Liver (tissue), 9 donors: ENCODE measurements around the gene RHOV. TPM values are rescaled to one million over a fixed set of nuclear protein-coding genes. Genes with fewer than 3 reads are reported as not detected.

Experiments used
- DNase-seq: peaks from one replicate; pipeline ENCODE4 v3.0.0-alpha.2; 2017; ENCODE audit warnings: low spot score
- H3K27ac ChIP-seq, 2 donors: one replicate each; pipeline ENCODE4 v1.7.0; 2013; ENCODE audit warnings: inconsistent platforms in 2 of 2, low read length in 2 of 2, control low read depth in 1 of 2, low read depth in 1 of 2, mild to moderate bottlenecking in 1 of 2
- H3K27me3 ChIP-seq, 4 donors: one replicate each; pipeline versions ENCODE4 v1.6.1 to v1.7.0; 2013; ENCODE audit warnings: low read length in 3 of 4, inconsistent platforms in 1 of 4, mild to moderate bottlenecking in 1 of 4, moderate library complexity in 1 of 4; ENCODE audit not compliant: control insufficient read depth in 4 of 4, insufficient read depth in 4 of 4
- H3K36me3 ChIP-seq, 4 donors: one replicate each; pipeline versions ENCODE4 v1.6.1 to v1.7.0; 2013; ENCODE audit warnings: low read length in 3 of 4, mild to moderate bottlenecking in 3 of 4, low read depth in 1 of 4, moderate library complexity in 1 of 4; ENCODE audit not compliant: control insufficient read depth in 4 of 4, insufficient read depth in 3 of 4
- H3K4me1 ChIP-seq, 4 donors: one replicate each; pipeline versions ENCODE4 v1.6.1 to v1.7.0; 2013; ENCODE audit warnings: low read length in 3 of 4, mild to moderate bottlenecking in 3 of 4, moderate library complexity in 1 of 4; ENCODE audit not compliant: control insufficient read depth in 4 of 4, insufficient read depth in 4 of 4
- H3K4me3 ChIP-seq, 3 donors: one replicate each; pipeline versions ENCODE4 v1.6.1 to v1.7.0; 2013; ENCODE audit warnings: low read length in 3 of 3, control low read depth in 1 of 3, low read depth in 1 of 3, mild to moderate bottlenecking in 1 of 3
- H3K9ac ChIP-seq, 2 donors: one replicate each; pipeline ENCODE4 v1.7.0; 2013; ENCODE audit warnings: low read length in 2 of 2, mild to moderate bottlenecking in 2 of 2, moderate library complexity in 2 of 2, control low read depth in 1 of 2, low read depth in 1 of 2
- H3K9me3 ChIP-seq, 4 donors: one replicate each; pipeline versions ENCODE4 v1.6.1 to v1.7.0; 2013; ENCODE audit warnings: low read length in 3 of 4; ENCODE audit not compliant: control insufficient read depth in 4 of 4
- CTCF ChIP-seq: fragments of 150-350 bp; IDR thresholded peaks from 2 replicates; pipeline ENCODE4 v1.5.1; 2017; ENCODE audit warnings: improper control_type of control experiment, low read depth, low read length; ENCODE audit not compliant: missing input control
- EGR1 ChIP-seq, 2 donors: IDR thresholded peaks; 2 replicates each; pipeline ENCODE4 v1.6.1; 2016 to 2018; ENCODE audit warnings: antibody characterized with exemption in 2 of 2, low read depth in 2 of 2
- FOXA1 ChIP-seq: IDR thresholded peaks from 2 replicates; pipeline ENCODE4 v1.6.1; 2016; ENCODE audit warnings: antibody characterized with exemption
- FOXA2 ChIP-seq: IDR thresholded peaks from 2 replicates; pipeline ENCODE4 v1.6.1; 2016; ENCODE audit warnings: antibody characterized with exemption
- GABPA ChIP-seq, 2 donors: IDR thresholded peaks in 1 of 2; conservative IDR thresholded peaks in 1 of 2; 2 replicates each; pipeline ENCODE4 v1.6.1; 2016; ENCODE audit warnings: antibody characterized with exemption in 2 of 2, mild to moderate bottlenecking in 1 of 2, moderate library complexity in 1 of 2
- HNF4A ChIP-seq, 2 donors: conservative IDR thresholded peaks; 2 replicates each; pipeline ENCODE4 v1.6.1; 2016; ENCODE audit warnings: antibody characterized with exemption in 2 of 2, mild to moderate bottlenecking in 2 of 2
- HNF4G ChIP-seq: IDR thresholded peaks from 2 replicates; pipeline ENCODE4 v1.6.1; 2016; ENCODE audit warnings: antibody characterized with exemption
- JUND ChIP-seq, 2 donors: IDR thresholded peaks; 2 replicates each; pipeline ENCODE4 v1.6.1; 2016; ENCODE audit warnings: antibody characterized with exemption in 2 of 2
- NR2F2 ChIP-seq: IDR thresholded peaks from 2 replicates; pipeline ENCODE4 v1.6.1; 2016; ENCODE audit warnings: antibody characterized with exemption
- RAD21 ChIP-seq, 2 donors: IDR thresholded peaks; 2 replicates each; pipeline ENCODE4 v1.6.1; 2016; ENCODE audit warnings: antibody characterized with exemption in 2 of 2, mild to moderate bottlenecking in 2 of 2
- RXRA ChIP-seq, 2 donors: IDR thresholded peaks; 2 replicates each; pipeline ENCODE4 v1.6.1; 2017 to 2018; ENCODE audit warnings: antibody characterized with exemption in 2 of 2, mild to moderate bottlenecking in 1 of 2
- SP1 ChIP-seq: IDR thresholded peaks from 2 replicates; pipeline ENCODE4 v1.6.1; 2018; ENCODE audit warnings: antibody characterized with exemption, mild to moderate bottlenecking
- TAF1 ChIP-seq: conservative IDR thresholded peaks from 2 replicates; pipeline ENCODE4 v1.6.1; 2016; ENCODE audit warnings: antibody characterized with exemption, mild to moderate bottlenecking
- YY1 ChIP-seq: IDR thresholded peaks from 2 replicates; pipeline ENCODE4 v1.6.1; 2016; ENCODE audit warnings: antibody characterized with exemption, mild to moderate bottlenecking
- WGBS: extraction: QIAGEN DNeasy Blood & Tissue Kit; methylation state at CpG from one replicate; pipeline ENCODE4 v1.1.7; 2013; 5-methylcytosine and 5-hydroxymethylcytosine counted together
- polyA plus RNA-seq, 2 donors: library from polyadenylated mRNA; stranded (reverse) in 1 of 2; unstranded in 1 of 2; fragments of 200-250 nt in 1 of 2; fragments of >200 nt in 1 of 2; fragmentation: Nextera tagmentation in 1 of 2; extraction: Ambion mirVana in 1 of 2; gene quantifications; one replicate each; pipeline versions ENCODE4 v1.2.1 to v1.2.3, GENCODE V29; 2013 to 2015
- total RNA-seq, 2 donors: library from RNA; depleted of rRNA; stranded (reverse); fragments of >200 nt; gene quantifications; one replicate each; pipeline ENCODE4 v1.2.3, GENCODE V29; 2014
- TF ChIP-seq, protein P1 (sequence below): IDR thresholded peaks from 2 replicates; pipeline ENCODE4 v1.6.1; 2016; ENCODE audit warnings: antibody characterized with exemption
- TF ChIP-seq, protein P2 (sequence below): IDR thresholded peaks from 2 replicates; pipeline ENCODE4 v1.6.1; 2016; ENCODE audit warnings: antibody characterized with exemption
- TF ChIP-seq, protein P3 (sequence below): IDR thresholded peaks from 2 replicates; pipeline ENCODE4 v1.6.1; 2016; ENCODE audit warnings: antibody characterized with exemption
- TF ChIP-seq, protein P4 (sequence below): IDR thresholded peaks from 2 replicates; pipeline ENCODE4 v1.6.1; 2016; ENCODE audit warnings: antibody characterized with exemption, mild to moderate bottlenecking
- donor health status: healthy.
- donor health status: healthy.
- donor health status: healthy.
- donor health status: healthy.
- donor health status: healthy.

The RHOV gene
- total and polyA plus RNA-seq, 4 donors, result 0.05 TPM; not detected in 3

DNA sequence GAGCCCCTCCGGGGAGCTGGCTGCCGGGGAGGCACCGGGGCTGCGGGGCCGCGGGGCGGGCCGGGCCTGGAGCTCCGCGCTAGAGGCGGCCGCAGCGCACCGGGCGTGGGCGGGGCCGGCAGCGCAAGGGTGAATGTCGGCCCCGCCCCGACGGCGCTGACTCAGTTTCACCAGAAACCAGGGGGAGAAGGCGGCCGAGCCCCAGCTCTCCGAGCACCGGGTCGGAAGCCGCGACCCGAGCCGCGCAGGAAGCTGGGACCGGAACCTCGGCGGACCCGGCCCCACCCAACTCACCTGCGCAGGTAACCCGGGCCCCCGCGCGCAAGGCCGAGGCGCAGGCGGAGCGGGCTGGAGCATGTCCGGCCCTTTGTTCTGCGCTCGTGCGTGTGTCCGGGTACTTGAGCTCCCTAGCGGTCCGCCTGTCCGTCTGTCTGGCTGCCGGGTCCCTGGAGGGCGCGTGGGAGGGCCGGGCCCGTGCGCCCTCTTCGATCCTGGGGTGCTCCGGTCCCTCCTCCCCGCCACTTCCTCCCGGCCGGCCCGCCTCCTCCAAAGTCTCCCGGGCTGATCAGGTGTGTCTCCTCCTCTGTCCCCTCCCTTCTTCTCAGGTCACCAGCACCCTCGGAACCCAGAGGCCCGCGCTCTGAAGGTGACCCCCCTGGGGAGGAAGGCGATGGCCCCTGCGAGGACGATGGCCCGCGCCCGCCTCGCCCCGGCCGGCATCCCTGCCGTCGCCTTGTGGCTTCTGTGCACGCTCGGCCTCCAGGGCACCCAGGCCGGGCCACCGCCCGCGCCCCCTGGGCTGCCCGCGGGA, 29.9 kb downstream of the RHOV start, which contains the start of gene SPINT1:
Gene SPINT1 (plus strand): TSS at position 164 of the 811 bp plus-strand sequence. CDS start 507 bp downstream, at position 671.
- H3K4me3 ChIP-seq, result peak within 1 kb of the TSS in 2 of 3 donors; percentile 1 to 46
- H3K4me1 ChIP-seq, result peaks cover 8 to 20% (median 10%) of the 10 kb centered on the region in 4 donors
- 3% methylated on average over 89 of the region's 89 CpGs for WGBS
- no peaks in the 10 kb centered on the region for H3K36me3 ChIP-seq
- no peaks in the 10 kb centered on the region for H3K9me3 ChIP-seq
- no peak within 1 kb of the TSS for H3K9ac ChIP-seq
- peaks cover 0 to 2% (median 1%) of the 10 kb centered on the region in 4 donors for H3K27me3 ChIP-seq
- TF ChIP-seq, protein P1, sequence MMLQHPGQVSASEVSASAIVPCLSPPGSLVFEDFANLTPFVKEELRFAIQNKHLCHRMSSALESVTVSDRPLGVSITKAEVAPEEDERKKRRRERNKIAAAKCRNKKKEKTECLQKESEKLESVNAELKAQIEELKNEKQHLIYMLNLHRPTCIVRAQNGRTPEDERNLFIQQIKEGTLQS, result no peak
- no peak for TF ChIP-seq EGR1 (IDR thresholded peaks at IDR 0.05; ENCODE audit: low read depth in 2 of 2)
- TF ChIP-seq, protein P2, sequence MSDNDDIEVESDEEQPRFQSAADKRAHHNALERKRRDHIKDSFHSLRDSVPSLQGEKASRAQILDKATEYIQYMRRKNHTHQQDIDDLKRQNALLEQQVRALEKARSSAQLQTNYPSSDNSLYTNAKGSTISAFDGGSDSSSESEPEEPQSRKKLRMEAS, result no peak
- no peak for TF ChIP-seq YY1
- TF ChIP-seq SP1, result no peak
- no peak for TF ChIP-seq FOXA2
- TF ChIP-seq, protein P3, sequence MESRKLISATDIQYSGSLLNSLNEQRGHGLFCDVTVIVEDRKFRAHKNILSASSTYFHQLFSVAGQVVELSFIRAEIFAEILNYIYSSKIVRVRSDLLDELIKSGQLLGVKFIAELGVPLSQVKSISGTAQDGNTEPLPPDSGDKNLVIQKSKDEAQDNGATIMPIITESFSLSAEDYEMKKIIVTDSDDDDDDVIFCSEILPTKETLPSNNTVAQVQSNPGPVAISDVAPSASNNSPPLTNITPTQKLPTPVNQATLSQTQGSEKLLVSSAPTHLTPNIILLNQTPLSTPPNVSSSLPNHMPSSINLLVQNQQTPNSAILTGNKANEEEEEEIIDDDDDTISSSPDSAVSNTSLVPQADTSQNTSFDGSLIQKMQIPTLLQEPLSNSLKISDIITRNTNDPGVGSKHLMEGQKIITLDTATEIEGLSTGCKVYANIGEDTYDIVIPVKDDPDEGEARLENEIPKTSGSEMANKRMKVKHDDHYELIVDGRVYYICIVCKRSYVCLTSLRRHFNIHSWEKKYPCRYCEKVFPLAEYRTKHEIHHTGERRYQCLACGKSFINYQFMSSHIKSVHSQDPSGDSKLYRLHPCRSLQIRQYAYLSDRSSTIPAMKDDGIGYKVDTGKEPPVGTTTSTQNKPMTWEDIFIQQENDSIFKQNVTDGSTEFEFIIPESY, result no peak
- TF ChIP-seq HNF4A (conservative IDR thresholded peaks at IDR 0.05), result no peak
- TF ChIP-seq JUND (IDR thresholded peaks at IDR 0.05), result no peak
- TF ChIP-seq, protein P4, sequence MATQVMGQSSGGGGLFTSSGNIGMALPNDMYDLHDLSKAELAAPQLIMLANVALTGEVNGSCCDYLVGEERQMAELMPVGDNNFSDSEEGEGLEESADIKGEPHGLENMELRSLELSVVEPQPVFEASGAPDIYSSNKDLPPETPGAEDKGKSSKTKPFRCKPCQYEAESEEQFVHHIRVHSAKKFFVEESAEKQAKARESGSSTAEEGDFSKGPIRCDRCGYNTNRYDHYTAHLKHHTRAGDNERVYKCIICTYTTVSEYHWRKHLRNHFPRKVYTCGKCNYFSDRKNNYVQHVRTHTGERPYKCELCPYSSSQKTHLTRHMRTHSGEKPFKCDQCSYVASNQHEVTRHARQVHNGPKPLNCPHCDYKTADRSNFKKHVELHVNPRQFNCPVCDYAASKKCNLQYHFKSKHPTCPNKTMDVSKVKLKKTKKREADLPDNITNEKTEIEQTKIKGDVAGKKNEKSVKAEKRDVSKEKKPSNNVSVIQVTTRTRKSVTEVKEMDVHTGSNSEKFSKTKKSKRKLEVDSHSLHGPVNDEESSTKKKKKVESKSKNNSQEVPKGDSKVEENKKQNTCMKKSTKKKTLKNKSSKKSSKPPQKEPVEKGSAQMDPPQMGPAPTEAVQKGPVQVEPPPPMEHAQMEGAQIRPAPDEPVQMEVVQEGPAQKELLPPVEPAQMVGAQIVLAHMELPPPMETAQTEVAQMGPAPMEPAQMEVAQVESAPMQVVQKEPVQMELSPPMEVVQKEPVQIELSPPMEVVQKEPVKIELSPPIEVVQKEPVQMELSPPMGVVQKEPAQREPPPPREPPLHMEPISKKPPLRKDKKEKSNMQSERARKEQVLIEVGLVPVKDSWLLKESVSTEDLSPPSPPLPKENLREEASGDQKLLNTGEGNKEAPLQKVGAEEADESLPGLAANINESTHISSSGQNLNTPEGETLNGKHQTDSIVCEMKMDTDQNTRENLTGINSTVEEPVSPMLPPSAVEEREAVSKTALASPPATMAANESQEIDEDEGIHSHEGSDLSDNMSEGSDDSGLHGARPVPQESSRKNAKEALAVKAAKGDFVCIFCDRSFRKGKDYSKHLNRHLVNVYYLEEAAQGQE, result no peak
- TF ChIP-seq RXRA (IDR thresholded peaks at IDR 0.05), result no peak
- no peak for TF ChIP-seq GABPA (IDR thresholded peaks at IDR 0.05 in 1 of 2, conservative IDR thresholded peaks at IDR 0.05 in 1 of 2)
- TF ChIP-seq NR2F2, result no peak
- no peak for TF ChIP-seq CTCF
- TF ChIP-seq TAF1, result no peak
- no peak for TF ChIP-seq FOXA1
- TF ChIP-seq HNF4G, result no peak
- TF ChIP-seq RAD21 (IDR thresholded peaks at IDR 0.05), result no peak
- no peak for DNase-seq
- no peak within 1 kb of the TSS for H3K27ac ChIP-seq
